Duodenal mucosa (tissue), 2 donors: ENCODE measurements around the gene SRPRB.

Experiments
- H3K27ac ChIP-seq: one replicate; pipeline ENCODE4 v1.7.0; 2013; ENCODE audit warnings: low read depth, low read length
- H3K27me3 ChIP-seq, 2 donors: one replicate each; pipeline ENCODE4 v1.7.0; 2013; ENCODE audit warnings: low read length in 2 of 2, control low read depth in 1 of 2; ENCODE audit not compliant: insufficient read depth in 2 of 2, control insufficient read depth in 1 of 2
- H3K36me3 ChIP-seq, 2 donors: one replicate each; pipeline ENCODE4 v1.7.0; 2013; ENCODE audit warnings: low read length in 2 of 2, control low read depth in 1 of 2; ENCODE audit not compliant: insufficient read depth in 2 of 2, control insufficient read depth in 1 of 2
- H3K4me1 ChIP-seq, 2 donors: one replicate each; pipeline ENCODE4 v1.7.0; 2013; ENCODE audit warnings: low read length in 2 of 2, control low read depth in 1 of 2; ENCODE audit not compliant: insufficient read depth in 2 of 2, control insufficient read depth in 1 of 2
- H3K4me3 ChIP-seq, 2 donors: one replicate each; pipeline ENCODE4 v1.7.0; 2013; ENCODE audit warnings: low read length in 2 of 2, low read depth in 1 of 2
- H3K9ac ChIP-seq, 2 donors: one replicate each; pipeline ENCODE4 v1.7.0; 2013; ENCODE audit warnings: low read length in 2 of 2, low read depth in 1 of 2
- H3K9me3 ChIP-seq, 2 donors: one replicate each; pipeline ENCODE4 v1.7.0; 2013; ENCODE audit warnings: low read length in 2 of 2, control low read depth in 1 of 2; ENCODE audit not compliant: control insufficient read depth in 1 of 2

The SRPRB gene

GRCh38 chr3:133804896-133805295 lies 719 bp upstream of the SRPRB start:
- H3K9me3 ChIP-seq: no peaks in the 10 kb centered on the region
- H3K27me3 ChIP-seq: no peaks in the 10 kb centered on the region
- H3K27ac ChIP-seq: no peak overlapping the region
- H3K9ac ChIP-seq: no peak overlapping the region
- H3K4me1 ChIP-seq: peaks cover 13 to 20% of the 10 kb centered on the region in 2 donors
- peak overlapping the region in 1 of 2 donors; percentile 91 for H3K4me3 ChIP-seq
- peaks cover 6 to 10% of the 10 kb centered on the region in 2 donors for H3K36me3 ChIP-seq

DNA sequence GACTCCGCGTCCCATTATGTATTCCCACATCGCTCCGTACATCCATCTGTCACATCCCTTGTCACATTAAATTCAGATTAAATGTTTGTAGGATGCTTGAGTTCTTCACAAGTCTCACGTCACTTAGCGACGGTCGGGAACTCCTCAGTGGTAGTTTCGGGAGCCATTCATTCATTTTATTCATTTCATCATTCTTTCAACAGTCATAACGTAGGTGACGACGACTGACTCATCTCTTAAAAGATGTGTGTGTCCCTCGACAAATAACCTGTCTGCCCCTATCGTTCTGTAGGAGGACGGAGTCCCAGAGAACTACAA lies 272 bp upstream of the SRPRB start:
- Histone ChIP-seq H3K36me3 (peaks cover 10 to 14% of the 10 kb centered on the region in 2 donors), H3K27me3 (no peaks in the 10 kb centered on the region), H3K9me3 (no peaks in the 10 kb centered on the region), H3K27ac (no peak overlapping the region), H3K4me1 (peaks cover 12 to 16% of the 10 kb centered on the region in 2 donors), H3K9ac (peak overlapping the region in 1 of 2 donors; percentile 4), H3K4me3 (peak overlapping the region; percentile 84 to 91)

- no peaks in the 10 kb centered on the region for H3K4me1 ChIP-seq
- no peaks in the 10 kb centered on the region for H3K27me3 ChIP-seq
- H3K27ac ChIP-seq: no peak overlapping the region
- no peak overlapping the region for H3K4me3 ChIP-seq
- H3K9me3 ChIP-seq: no peaks in the 10 kb centered on the region
- no peak overlapping the region for H3K9ac ChIP-seq
- peaks cover 18 to 65% of the 10 kb centered on the region in 2 donors for H3K36me3 ChIP-seq
Observed at GRCh38 chr3:133812872-133813271, 7.3 kb downstream of the SRPRB start.

- H3K27me3 ChIP-seq: no peaks in the 10 kb centered on the region
- no peaks in the 10 kb centered on the region for H3K4me1 ChIP-seq
- no peak overlapping the region for H3K9ac ChIP-seq
- H3K4me3 ChIP-seq: no peak overlapping the region
- peaks cover 19 to 71% of the 10 kb centered on the region in 2 donors for H3K36me3 ChIP-seq
- no peak overlapping the region for H3K27ac ChIP-seq
- H3K9me3 ChIP-seq: no peaks in the 10 kb centered on the region
Observed at GRCh38 chr3:133815386-133815785, 9.8 kb downstream of the SRPRB start.

- Histone ChIP-seq H3K9ac (no peak overlapping the region), H3K27me3 (no peaks in the 10 kb centered on the region), H3K9me3 (no peaks in the 10 kb centered on the region), H3K4me3 (no peak overlapping the region), H3K4me1 (no peaks in the 10 kb centered on the region), H3K27ac (no peak overlapping the region), H3K36me3 (peaks cover 45 to 79% of the 10 kb centered on the region in 2 donors)
Observed at GRCh38 chr3:133820129-133820528, 14.5 kb downstream of the SRPRB start.

- H3K9ac ChIP-seq: no peak overlapping the region
- no peaks in the 10 kb centered on the region for H3K27me3 ChIP-seq
- no peak overlapping the region for H3K4me3 ChIP-seq
- H3K36me3 ChIP-seq: peaks cover 45 to 69% of the 10 kb centered on the region in 2 donors
- H3K9me3 ChIP-seq: no peaks in the 10 kb centered on the region
- no peaks in the 10 kb centered on the region for H3K4me1 ChIP-seq
- H3K27ac ChIP-seq: no peak overlapping the region
Observed at GRCh38 chr3:133820889-133821675, 15.5 kb downstream of the SRPRB start.

- no peaks in the 10 kb centered on the region for H3K9me3 ChIP-seq
- no peak overlapping the region for H3K4me3 ChIP-seq
- H3K27me3 ChIP-seq: no peaks in the 10 kb centered on the region
- H3K36me3 ChIP-seq: peaks cover 45 to 62% of the 10 kb centered on the region in 2 donors
- H3K27ac ChIP-seq: no peak overlapping the region
- no peaks in the 10 kb centered on the region for H3K4me1 ChIP-seq
- H3K9ac ChIP-seq: no peak overlapping the region
Observed at GRCh38 chr3:133821767-133822638, 16.4 kb downstream of the SRPRB start.

DNA sequence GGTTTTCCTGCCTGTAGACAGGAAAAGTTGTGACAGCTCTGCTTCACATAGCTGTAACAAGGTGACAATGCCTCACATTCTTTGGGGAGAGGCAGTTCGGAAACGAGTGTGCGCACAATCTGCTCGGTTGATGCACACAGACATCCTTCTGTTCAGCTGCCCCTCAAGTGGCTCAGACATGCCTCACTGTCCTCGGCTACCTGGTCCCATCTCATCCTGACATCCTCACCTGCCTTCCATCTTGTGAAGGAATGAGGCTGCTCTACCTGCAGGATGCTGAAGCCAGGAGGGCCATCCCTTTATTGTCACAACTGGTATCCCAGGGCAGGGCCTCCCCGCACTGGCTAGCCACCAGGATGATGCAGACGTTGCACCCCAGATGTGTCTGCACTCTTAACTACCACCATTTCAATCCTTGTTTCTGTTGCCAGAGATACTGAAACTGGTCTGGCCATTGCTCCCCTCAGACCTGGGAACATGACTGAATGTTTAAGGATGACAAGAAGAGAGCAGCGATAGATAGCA lies 19.4 kb downstream of the SRPRB start:
- Histone ChIP-seq H3K9me3 (no peaks in the 10 kb centered on the region), H3K4me1 (no peaks in the 10 kb centered on the region), H3K27me3 (no peaks in the 10 kb centered on the region), H3K27ac (no peak overlapping the region), H3K4me3 (no peak overlapping the region), H3K9ac (no peak overlapping the region), H3K36me3 (peaks cover 31 to 41% of the 10 kb centered on the region in 2 donors)

- no peak overlapping the region for H3K9ac ChIP-seq
- peaks cover 20 to 30% of the 10 kb centered on the region in 2 donors for H3K36me3 ChIP-seq
- H3K27me3 ChIP-seq: no peaks in the 10 kb centered on the region
- H3K4me1 ChIP-seq: no peaks in the 10 kb centered on the region
- H3K9me3 ChIP-seq: no peaks in the 10 kb centered on the region
- H3K27ac ChIP-seq: no peak overlapping the region
- no peak overlapping the region for H3K4me3 ChIP-seq
Observed at GRCh38 chr3:133825969-133826727, 20.5 kb downstream of the SRPRB start.
